Activated CD4-positive, alpha-beta T cell treated with anti-CD3 and anti-CD28 coated beads for 1 hour (primary cell): Measurements from ENCODE around the gene CXCR4.

ENCODE experiments used
- DNase-seq: peaks from one replicate; pipeline ENCODE4 v3.0.0-alpha.2; 2020

Gene CXCR4

DNA sequence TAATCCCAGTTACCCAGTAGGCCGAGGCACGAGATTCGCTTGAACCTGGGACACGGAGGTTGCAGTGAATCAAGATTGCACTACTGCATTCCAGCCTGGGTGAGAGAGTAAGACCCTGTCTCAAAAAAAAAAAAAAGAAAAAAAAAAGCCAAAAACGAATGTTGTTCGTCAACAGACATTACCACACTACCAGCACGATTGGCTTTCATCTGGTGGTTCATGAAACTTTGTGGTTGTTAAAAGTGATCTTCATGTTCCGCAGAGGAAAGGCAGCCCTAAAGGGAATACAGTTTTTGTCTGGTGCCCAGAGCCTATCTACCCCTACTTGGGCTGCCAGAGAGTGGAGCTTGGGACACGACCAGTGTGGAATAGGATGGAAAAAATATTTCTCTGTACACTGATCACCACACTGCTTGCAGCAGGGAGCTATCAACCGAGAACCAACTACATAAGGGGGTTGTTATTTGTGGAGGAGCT is 13.6 kb upstream of the CXCR4 start:
- no peak for DNase-seq

- DNase-seq = no peak
These were observed 12.6 kb upstream of the CXCR4 start for GRCh38 chr2:136130511-136130910.

DNA sequence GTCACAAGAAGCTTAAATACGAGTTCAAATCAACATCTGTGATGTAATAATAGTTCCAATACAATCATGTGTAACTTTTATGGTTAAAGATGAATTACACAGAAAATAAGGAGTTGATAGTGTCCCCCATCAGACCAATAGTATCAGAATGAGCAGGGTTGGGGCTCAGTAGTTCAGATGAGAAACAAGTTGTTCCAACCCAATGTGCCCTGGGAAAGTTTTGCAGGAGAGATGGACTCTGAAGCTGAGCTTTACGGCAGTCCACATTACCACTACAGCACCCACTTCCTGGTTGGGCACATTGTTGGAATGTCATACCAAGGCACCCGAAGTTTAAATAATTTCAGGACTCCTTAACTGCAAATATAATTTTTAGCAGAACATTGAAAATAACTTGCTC is 12.1 kb upstream of the CXCR4 start:
- no peak for DNase-seq

GRCh38 chr2:136129601-136130000 is 11.7 kb upstream of the CXCR4 start:
- no peak for DNase-seq

- DNase-seq = no peak
These were observed 11.0 kb upstream of the CXCR4 start for GRCh38 chr2:136128905-136129304.

DNA sequence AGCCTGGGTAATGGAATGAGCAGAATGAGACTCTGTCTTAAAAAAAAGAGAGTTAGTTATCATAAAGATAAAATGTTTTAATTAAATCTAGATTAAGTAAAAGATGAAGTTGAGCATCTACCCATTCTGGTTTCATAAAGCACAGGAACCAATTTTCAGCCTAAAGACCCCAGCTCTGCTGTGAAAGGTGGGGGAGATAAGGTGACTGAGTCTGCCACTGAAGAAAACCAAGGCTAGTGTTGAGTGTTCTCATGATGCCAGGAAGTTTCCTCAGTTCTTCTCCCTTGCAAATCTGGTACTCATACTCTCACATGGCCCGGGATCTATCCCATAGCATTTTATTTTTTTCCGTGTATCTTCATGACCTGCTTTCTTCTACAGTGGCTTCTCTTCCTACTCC is 10.4 kb upstream of the CXCR4 start:
- DNase-seq = no peak

DNA sequence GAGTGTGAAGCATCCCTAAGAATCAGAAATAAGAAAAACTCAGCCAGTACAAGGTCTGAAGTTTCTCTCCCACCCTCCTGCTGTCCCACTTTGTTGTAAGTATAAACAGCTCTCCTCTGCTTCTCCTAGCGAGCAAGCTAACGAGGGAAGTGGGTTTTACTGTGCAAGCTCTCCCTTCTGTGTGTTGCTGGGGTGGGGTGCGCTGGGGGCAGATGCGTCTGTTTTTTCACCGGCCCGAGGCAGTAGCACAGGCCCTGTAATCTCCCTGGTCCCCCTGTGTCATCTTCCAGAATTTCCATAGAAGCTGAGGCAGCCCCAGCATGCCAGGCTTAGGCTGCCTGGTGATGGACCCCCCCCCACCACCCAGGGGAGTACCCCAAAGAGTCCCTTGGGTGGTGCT is 9.4 kb upstream of the CXCR4 start:
- no peak for DNase-seq

GRCh38 chr2:136126421-136126926 is 8.5 kb upstream of the CXCR4 start:
- DNase-seq = no peak

- no peak for DNase-seq
These were observed 8.1 kb upstream of the CXCR4 start for GRCh38 chr2:136126021-136126420.

DNA sequence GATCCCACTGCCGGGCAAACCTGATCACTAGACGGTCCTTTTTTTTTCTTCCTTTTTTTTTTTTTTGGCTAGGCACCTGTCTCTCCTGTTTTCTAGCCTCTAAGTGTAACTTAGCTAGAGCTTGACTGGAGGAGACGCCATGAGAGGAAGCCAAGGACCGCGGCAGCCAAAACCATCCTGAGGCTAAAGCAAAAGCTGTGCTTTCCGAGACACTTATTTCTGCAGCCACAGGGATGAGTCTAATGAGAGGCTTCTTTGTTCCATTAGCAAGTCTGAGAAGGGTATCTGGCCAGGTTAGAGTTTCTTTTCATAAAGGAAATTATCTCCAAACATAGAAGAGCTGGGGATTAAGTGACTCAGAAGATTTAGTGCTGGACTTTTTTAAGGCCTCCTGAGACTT is 7.3 kb upstream of the CXCR4 start:
- DNase-seq = no peak

DNA sequence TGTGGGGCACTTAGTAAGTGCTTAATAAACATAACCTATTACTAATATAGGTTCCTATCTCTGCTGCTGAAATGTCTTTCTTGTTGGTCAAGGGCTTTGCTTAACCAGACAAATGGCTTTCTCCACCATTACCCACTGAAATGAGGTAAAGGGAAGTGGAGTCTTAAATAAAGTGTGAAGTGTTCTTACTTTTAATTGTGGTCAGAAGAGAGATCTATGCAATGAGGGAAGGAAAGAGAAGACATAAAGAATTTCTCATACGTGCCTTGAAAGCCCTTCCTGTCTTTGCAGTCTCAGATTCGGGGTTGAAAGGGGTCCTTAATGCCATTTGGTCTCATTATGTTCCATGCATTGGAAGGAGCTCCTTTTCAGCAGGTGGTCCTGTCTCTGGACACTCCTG is 6.9 kb upstream of the CXCR4 start:
- no peak for DNase-seq

DNA sequence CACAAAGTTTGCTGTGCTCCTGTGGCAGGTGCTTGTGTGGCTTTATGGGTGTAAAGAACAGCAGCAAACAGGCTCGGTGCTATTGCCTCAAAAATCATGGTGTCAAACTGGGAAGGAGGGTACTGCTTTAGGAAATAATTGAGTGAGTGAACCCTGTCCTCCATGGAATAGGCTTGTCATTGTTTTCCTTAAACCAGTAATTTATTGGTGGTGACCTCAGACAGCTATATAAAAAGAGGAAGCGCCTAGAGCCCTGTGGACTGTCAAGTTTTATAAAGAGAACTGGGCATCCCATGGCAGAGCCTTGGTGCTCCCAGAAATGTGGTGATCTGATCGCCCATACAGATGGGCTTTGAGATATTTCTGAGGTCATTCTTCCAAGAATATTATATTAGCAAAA is 4.7 kb upstream of the CXCR4 start:
- no peak for DNase-seq

DNA sequence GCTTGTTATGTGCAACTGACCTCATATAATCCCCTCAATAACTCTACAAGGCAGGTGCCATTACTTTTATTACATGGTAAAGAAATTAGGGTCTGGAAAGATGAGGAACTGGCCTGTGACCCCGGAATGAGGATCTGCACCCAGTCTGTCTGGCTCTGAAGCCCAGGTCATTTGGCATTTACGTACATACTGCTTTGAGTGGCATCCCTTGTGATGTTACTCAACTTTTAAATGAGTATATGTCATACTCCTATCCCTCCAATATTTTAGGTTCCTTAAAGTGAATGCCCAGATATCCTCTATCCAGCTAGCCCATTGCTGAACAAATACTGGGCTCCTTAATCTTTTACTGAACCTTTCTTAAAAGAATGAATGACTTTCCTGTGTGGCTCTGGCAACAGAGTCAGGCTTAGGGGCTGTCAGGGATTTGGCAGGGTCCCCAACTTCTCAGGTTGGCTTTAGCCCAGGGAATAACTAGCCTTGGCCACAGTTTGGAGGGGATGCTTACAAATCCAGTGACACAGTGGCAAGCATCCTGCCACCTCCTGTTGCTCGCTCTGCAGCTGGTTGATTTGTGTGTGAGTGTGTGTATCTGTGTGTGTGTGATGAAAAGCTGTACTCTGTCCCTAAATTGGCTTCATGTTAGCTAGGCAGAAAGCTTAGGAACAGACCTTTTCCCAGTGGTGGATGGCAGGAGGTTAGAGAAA is 3.4 kb upstream of the CXCR4 start:
- no peak for DNase-seq

GRCh38 chr2:136119717-136120675 is 2.0 kb upstream of the CXCR4 start:
- DNase-seq = no peak

- DNase-seq = peak; percentile 63
These were observed 1.1 kb upstream of the CXCR4 start for GRCh38 chr2:136118819-136119716.

GRCh38 chr2:136117391-136117841 is 533 bp downstream of the CXCR4 start:
- peak; percentile 39 for DNase-seq

DNA sequence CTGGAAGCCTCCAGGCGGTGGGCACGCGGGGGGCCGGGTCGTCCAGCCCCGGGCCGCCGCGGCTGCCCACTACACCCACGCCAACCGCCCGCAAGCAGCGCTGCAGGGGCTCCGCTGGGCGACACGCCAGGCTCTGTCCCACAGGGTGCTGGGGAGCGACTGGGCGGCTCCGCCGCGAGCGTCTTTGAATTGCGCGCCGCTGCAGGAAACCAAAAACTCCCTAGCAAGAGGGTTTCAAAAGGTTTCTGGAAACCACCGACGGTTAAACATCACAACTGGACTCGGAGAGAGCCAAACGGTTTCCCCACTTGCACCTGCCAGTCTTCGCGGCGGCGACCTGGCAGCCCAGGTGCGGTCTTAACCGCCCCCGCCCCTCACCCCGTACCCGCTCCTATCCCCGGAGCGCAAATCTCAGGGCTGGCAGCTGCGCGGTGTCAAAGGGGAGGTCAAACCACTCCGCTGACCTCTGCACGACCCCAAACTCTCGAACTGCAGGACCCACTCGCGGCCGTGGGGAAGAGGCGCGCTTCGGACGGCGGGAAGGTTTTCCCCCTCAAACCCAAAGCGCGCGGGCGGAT is 1.0 kb downstream of the CXCR4 start:
- peak; percentile 48 for DNase-seq

- DNase-seq = peak; percentile 64
These were observed 1.7 kb downstream of the CXCR4 start for GRCh38 chr2:136116151-136116812.

GRCh38 chr2:136115183-136115761 is 2.7 kb downstream of the CXCR4 start:
- DNase-seq = no peak

GRCh38 chr2:136114382-136114781 is 3.6 kb downstream of the CXCR4 start:
- DNase-seq = no peak
